NCI-H1694 treated with DMSO at 0.1 percent for 48 hours (cell line): ENCODE data around the gene PLXNB1.

Source experiments
- DNase-seq: peaks from one replicate; lab custom pipeline; 2025; lab: John Stamatoyannopoulos, UW

PLXNB1 gene

DNA sequence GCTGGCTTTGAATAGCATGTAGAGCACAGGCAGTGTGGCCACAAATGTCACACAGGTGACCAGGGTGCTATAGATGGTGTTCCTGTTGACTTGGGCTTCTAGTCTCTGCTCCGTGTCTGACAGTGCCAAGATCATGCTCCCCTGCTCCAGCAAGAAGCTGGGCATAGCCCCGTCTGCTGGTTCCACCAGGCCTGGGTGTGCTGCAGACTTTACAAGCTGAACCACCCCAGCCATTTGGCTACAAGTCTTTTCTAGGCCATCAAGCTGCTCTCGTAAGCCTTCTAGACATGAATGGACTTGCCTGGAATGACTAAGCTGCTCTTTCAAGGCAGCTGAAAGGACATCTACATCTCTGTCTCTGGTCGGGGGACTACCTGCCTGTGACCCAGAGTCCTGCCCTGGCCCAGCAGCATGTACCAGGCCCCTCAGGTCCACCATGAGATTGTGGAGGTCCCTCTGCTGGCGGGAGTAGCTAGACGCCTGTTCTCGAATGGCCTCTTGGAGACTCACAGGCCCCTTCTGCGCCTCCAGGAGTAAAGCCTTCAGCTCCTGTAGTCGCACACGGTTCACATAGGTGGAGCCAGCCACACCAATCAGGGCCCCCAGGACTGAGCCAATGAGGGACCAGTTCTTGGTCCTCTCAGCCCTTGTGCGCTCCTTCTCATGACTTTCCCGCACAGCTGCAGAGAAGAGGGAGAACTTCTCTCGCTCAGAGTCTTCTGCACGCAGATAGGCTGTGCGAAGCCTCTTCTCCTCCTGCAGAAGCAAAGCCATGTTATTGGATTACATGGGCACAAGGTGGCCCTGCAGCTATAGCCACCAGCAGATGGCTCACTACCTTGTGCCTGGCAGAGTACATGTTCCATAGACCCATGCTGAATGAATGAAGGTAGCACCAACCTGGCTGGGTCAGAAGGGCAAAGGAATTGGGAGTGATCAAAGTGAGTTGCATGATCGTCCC lies 2.8 kb upstream of the PLXNB1 start:
- DNase-seq: no peak

DNA sequence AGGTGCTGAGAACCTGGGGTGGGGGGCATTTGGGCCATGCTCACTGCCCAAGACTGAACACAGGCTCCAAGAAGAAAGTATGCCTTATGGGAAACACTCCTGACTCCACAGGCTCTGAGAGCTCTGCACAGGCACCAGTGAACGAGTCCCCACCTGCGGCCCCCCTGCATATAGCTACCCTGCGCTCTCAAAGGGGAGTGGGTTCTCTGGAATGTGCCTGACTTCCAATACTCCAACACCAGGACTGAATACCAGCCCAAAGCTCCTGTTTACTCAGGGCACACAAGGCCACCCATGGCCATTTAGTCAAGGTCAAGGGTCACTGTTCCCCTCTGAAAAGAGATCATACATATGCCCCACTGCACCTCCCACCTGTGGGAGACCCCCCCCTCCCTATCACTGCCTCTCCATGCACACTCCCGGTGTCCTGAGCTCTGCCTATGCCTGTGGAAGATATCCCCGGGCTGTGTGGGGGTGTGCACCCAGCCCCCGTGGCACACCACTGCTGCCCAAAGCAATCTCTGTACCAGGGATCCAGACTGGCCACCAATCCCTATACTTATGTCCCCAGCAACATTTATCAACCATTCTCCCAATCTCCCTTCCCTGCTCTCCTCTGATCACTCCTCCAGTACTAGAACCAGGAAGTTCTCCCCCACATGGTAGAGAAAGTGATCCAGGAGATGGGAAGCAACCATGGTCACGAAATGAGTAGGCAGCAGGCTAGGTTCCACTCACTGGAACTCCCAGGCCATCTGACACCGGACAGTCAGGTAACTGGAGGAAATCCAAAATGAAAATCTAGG lies 1.5 kb upstream of the PLXNB1 start:
- no peak for DNase-seq

DNA sequence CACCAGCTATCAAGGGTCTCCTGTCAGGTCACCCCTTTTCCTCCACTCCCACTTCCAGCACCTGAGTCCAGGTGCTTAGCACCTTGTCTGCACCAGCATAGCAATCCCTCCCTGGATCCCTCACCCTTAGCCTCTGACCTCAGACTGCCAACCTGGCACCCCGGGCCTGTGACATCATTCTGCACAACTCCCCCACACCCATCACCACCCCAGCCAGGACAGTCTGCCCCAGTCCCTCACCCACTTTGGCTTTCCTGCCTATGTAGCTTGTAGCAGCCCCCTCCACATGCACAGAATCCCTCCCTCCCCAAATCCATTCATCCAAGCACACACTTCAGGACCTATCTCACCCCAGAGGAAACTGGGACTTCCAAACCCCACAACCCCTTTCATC lies 819 bp upstream of the PLXNB1 start:
- DNase-seq: no peak

DNA sequence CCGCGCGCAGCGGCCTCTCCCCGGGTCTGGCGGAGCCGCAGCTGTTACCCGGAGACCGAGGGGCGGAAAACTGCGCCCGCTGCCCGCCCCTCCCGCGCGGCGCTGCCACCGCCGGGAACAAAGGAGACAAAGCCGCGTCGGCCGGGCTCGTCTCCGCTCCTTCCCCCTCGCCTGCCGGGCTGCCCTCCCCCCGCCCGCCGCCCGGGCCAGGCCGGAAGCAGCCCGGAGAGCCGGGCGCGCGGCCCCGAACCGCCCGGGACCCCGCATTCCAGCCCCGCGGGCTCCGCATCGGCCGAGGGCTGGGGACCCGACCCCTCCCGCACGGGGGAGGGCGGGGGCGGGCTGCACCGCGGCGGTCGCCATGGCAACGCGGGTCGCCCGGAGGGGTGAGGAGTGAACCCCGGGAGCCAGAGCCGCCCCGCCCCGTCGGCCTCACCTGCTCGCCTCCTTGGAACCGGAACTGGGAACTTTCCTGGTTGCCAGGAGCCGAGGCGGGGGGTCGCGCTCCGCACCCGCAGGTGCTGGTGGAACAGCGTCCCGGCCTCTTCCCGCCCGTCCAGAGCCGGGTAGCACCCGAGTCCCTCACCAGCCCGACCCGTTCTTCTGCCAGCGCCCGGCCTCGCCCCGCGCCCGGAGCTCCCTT lies 448 bp downstream of the PLXNB1 start:
- no peak for DNase-seq

DNA sequence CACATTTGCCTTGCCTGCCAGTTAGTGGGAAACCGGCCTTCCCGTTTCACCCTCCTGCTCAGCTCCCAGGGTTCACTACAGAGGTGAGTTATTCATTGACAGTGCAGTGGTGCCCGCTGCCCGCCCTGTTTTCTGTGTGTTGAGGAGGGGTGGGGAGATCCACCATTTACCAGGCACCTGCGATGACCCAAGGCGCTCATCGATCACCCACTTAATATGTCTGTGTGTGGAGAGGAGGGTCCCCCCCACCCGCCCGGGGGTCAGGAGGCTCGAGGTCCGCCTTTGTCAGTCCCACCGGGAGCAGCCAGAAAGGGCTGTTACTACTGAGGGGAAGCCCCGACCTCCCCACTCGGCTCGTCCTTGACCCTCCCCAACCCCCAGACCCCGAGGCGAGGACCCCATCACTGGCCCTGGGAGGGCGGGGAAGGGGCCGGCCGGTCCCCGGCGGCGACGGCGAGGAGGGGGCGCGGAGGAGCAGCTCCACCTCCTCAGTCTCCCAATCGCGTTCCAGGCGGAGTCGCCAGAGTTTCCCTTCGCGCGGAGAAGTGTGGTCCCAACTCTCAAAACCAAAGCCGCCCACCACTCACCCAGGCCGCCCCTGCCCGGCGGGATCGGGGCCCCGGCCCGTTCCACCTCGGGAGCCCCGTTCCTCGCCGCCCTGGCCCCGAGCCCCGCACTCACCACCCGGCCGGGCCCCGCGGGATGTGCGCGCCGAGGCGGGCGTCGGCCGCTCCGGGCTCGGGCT lies 1.1 kb downstream of the PLXNB1 start:
- DNase-seq: no peak

DNA sequence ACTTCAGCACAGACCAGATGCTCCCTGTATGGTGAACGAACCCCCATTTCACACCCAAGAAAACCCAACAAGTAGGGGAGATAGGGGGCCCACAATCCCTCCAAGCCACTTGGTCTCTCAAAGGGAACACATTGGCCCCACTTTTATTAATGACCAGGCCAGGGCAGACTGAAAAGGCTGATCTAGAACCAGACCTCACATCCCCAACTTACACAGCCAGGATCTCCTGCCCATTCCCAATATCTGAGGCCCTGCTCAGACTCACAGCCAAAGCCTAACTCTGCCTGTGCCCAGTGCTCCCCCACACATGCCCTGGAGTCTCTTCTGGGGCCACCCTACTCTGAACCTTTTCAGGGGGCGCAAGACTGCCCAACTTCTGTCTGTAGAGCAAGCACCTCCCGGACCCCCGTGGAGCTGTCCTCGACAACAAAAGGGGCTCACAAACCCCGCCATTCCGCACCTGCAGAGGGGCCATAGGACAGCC lies 1.8 kb downstream of the PLXNB1 start:
- no peak for DNase-seq

DNA sequence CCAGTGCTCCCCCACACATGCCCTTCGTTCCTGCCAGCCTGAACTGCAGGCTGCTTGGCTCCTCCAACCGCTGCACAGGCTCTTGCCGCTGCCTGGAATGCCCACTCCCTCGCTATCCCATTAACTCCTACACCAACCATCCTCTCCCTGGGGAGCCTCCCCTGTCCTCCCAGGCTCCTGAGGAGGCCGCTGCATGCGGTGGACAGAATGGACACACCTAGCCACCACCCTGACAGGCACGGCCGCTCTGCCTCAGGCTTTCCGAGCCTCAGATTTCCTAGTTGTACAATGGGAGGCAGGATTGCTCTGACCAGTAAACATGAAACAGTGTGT lies 2.3 kb downstream of the PLXNB1 start:
- DNase-seq: no peak

DNA sequence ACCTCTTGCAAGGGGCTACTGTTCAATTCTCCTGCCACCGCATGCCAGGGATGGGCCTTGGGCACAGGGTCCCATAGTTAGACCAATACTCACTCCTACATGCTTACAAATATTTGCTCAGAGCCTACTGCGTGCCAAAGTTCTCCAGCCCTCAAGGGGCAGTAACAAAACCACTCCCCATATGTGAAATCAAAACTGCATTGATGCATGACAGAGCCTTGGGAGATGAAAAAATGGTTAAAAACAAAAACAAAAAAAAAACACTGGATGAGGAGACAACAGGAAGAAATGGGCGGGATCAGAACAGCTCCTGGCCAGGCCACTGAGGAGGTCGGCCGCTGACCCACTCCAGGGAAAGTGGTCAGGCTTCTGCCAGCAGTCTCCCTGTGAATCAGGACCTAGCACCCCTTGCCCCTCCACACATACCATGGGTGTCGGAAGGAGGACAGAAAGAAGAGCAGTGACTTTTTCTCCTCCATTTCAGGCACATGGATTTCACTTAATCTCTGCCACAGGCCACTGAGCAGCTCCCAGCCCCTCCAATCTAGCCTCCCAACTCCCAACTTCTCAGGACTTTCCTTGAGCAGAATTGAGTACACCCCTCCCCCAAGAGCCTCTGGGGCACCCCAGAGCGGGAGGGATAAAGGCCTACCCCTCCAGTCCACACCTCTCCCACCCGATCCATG lies 2.8 kb downstream of the PLXNB1 start:
- no peak for DNase-seq

DNA sequence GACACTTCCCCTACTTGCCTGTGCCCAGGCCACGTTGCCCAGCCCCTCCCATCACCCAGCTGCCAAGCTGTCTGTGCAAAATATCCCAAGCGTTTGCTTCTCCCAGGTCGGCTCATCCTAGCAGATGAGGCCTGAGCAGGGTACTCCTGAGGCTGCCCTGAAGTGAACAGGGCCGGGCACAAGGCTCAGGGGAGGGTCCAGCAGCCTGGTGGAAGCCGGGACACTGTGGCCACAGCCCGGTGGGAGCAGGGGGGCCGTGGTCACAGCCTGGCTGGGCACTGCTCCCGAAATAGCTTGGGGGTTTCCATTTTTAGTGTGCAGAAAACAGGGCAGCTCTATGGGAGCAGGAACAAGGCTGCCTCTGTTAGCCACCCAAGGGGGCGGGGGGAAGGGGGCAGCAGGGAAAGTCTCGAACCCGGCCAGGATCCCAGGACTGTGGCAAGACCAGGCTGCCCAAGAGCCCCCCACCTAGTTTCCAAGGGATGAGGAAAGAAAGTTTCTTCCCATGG lies 3.4 kb downstream of the PLXNB1 start:
- DNase-seq: no peak

DNA sequence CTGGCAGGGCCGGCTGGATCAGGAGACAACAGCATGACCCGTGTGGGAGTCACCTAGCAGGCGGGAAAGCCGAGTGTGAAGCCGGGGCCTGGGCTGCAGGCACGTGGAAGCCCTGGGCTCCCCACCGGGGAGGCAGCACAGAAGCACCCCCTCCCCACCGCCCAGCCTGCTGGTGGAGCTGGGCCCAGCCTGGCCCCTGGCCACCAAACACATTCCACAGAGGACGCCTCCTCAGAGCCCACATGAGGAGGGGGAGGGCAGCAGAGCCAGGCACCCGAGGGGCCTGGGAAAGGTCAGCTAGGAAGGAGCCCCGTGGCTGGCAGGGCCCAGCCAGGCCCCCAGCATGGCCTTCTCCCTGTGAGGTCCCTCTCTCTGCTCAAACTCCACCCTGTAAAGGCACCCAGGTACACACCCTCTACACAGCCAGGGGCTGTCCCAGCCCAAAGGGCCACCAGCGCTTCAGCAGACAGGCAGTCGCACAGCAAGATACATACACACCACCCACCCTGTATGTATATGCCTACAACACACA lies 4.5 kb downstream of the PLXNB1 start:
- no peak for DNase-seq

DNA sequence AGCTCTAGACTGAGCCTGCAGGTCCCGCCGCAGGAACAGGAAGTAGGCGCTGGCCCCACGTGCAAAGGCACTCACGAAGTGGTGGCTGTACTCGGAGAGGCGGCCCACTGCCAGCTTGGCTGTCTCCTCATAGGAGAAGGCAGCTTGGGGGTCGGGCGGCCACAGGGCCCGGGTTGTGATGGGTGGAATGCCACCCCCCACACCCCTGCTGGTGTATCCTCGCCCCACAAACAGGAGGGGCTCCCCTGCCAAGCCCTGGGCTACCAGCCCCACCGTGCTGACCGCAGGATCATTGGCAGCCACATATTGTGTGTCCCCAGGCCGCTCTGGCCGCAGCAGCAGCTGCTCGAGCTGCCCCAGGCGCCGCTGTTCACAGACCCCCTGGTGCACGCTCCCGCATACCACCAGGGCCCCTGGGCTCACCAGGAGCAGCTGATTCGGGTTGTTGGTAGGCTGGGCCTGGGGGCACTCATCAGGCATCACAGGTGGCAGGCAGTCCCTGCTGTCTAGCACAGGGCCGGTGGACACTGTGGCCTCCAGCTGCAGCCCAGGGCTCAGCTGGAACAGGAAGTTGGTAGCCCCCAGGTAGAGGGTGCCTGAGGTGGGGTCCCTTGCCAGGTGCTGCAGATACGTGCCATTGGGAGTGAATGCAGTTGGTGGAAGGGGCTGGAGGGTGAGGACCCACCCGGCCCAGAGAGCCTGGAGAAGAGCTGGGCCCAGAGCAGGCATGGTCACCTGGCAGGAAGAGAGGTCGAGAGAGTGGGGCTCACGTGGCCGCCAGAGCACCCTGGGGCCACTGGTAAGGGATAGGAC lies 5.8 kb downstream of the PLXNB1 start:
- DNase-seq: no peak

DNA sequence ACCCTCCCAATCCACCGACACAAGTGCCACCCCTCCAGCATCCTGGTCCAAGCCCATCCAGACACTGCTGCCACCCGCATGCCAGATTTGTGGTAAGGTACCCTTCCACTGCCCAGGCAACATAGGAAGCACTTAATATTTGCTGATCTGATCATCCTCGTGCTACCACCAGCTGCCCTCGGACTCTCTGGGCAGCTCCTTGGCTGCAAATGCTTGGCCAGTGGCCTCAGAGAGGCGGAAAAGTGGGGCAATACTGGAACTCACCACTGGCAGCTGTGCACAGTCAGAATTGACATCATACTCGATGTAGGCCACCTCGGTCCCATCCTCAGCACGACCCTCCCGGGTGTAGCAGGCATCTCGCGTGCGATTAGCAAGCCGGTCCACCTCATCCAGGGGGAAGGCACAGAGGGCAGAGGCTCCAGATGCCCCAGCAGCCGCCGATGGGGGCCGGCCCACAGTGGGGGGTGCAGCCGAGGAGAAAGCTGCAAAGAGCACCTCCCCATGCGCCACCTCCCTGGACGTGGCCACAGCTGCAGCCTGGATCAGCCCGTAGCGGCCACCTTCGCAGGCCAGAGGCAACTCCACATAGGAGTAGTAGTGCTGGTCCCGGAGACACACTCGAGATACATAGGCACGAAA lies 6.5 kb downstream of the PLXNB1 start:
- no peak for DNase-seq

DNA sequence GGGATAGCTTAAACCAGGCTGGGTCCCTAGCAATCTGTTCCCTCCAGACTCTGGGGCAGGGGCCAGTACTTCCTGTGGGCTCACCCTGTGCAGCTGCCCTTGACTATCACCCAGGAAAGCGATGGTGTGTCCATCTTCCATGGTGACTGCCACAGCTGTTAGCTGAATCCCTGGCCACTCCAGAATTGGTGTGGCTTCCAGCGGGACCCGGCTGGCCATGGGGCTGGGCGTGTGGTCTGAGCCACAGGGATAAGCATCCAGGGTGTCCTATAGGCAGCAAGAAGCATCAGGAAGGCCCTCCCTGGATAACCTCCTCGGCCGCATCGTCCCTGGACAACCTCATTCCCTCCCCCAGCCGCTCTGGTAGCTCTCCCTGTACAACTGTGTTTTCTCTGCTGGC lies 7.2 kb downstream of the PLXNB1 start:
- no peak for DNase-seq

DNA sequence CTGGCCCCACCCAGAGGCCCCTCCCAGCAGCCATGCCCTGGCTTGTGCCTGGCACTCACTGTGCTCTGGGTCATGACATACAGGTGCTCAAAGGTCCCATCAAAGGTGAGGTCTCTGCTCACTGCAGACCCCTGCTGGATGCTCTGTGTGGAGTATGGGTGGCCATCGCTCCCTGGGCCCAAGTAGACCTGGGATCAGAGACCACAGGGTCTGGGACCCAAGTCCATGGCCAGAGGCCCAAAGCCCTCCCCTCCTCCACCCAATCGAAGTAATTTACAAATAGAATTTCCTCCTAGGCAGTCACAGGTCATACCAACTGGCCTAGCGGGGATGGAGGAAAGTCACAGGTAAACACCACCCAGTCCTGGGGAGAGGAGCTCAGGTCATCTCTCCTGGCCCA lies 7.6 kb downstream of the PLXNB1 start:
- no peak for DNase-seq

DNA sequence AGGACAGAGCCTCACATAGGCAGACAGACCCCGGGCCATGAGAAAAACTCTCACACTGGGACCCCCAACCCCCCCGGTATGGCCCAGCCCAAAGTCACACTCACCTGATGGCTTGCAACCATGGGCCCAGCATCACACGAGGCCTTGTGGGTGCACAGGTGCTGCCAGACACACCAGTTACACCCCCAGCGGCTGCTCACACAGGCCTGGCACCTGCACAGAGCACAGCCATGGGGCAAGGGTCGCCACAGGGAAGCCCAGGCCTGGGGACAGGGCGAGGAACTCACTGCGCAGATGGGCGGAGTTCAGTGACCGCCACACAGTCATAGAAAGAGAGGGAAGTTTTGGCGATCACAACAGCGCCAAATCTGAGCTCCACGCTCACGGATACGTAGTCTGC lies 9.3 kb downstream of the PLXNB1 start:
- no peak for DNase-seq

DNA sequence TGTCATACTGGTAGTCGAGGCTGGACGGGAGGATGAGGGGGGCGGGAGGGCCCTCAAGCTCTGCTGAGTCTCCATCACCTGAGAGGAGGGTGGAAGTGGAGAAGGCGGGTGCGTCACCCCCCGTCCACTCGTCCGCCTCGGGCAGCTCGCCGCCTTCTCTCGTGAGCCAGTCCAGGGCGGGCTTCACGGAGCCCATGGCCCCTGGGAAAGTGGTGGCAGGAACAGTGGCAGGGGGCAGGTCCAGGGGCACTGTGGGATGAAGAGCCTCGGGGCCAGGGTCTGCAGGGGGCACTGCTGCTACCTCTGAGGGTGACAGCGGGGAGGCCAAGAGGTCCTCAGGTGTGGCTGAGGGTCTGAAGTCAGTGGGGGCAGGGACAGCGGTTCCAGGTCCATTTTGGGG lies 10.3 kb downstream of the PLXNB1 start:
- DNase-seq: no peak

DNA sequence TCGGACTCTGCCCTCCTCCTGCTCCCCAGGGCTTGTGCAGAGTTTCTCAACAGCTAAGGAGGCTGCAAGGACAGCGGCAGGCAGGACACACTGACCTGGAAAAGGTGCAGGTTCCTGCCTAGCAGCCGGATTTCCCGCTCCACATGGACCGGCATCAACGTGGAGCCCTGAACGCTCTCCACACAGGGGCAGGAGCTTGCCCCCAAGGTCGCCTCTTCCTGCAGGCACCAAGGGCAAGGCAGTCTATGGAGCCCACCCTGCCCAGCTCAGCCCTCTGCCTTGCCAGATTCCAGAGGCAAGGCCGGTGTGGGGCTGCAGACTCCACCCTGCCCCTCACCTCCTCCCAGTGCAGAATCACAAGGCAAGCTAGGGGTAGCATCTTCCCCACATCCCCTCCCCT lies 10.7 kb downstream of the PLXNB1 start:
- no peak for DNase-seq

DNA sequence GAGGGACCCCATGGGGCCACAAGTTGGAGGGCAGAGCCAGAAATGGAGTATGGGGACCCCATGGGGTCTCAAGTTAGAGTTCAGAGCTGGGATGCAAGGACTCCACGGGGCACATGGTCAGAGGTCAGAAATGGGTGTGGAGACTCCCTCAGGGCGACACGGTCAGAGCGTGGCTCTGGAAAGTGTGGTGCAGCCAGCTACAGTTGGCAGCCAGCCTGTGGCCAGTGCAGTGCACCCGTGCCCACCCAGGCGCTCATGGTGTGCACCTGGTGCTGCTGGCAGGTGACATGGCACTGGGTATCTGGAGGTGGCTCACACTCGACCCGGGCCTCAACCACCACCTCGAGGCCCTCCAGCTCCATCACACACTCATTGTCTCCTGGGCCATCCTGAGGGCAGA lies 11.2 kb downstream of the PLXNB1 start:
- no peak for DNase-seq

DNA sequence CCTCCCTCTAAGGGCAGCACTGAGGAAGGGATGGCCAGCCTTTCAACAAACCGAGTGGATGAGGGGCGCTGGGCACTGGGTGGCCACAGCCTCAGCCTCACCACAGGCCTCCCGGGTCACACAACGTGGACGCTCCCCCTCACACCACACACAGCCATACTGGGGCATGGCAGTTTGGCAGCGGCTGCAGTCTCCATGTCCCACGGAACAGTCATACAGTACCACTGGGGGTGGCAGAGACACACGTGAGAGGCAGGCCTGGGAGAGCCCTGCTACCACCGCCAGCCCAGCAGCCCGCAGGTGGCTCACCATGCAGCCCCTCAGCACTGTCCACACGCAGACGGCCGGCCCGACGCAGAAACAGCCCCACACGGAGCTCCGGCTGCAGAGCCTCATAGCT lies 11.7 kb downstream of the PLXNB1 start:
- DNase-seq: no peak
